Stimulated activated CD4-positive, alpha-beta T cell treated with anti-CD3 and anti-CD28 coated beads, Interleukin-2, amount 100 ng/mL, for 4 hours (primary cell): ENCODE data around the gene PARN.
"Not testable (repeated sequence)": the region's sequence is repeated elsewhere in the genome, so short reads cannot be mapped to it uniquely, and the experiment has no call there.

ENCODE experiments used
- DNase-seq: peaks from one replicate; pipeline ENCODE4 v3.0.0-alpha.2; 2020; ENCODE audit warnings: low read depth

The PARN gene

DNA sequence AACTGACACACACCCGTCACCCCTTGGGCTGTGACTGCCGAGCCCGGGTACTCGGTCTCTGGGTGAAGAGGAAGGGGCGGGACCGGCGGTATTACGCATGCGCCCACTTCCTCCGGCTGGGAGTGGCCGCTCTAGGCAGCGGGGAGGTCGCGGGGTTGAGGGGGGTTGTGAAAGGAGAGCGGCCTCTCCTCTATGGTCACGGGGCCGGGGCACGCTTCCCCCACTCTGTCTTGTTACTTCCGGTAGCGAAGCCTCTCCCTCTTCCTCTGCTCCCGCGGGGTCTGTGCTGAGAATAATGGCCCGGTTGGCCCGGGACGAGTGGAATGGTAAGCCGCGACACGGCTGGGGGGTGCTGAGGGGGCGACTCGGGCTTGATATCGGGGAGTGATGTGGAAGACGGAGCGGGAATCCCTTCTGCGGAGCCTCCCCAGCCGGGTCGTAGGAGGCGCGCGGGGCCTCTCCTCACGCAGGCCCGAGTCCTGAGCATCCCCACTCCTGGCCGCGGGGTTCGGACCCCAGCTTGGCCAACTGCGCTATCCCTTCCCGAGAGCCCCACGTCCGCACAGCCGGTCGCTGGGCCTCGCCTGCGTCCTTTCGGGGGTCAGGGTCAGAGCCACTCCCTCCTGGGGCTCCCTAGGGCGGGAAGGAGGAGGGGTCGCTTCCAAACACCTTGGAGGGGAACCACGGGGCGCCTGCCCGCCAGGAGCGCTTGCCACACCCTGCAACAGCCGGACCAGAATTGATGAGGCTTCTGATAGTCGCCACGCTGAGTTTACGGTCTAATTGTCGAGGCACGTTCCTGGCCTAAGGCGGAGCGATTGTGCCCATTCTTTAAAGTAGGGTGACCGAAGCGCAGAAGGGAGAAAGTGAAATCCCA is 2.9 kb upstream of the PARN start, which contains the start of gene BFAR:
TSS of gene BFAR (plus strand) at position 259 of the 877 bp plus-strand sequence. CDS start 11,396 bp downstream, outside the sequence.
- DNase-seq: peak; percentile 99

DNA sequence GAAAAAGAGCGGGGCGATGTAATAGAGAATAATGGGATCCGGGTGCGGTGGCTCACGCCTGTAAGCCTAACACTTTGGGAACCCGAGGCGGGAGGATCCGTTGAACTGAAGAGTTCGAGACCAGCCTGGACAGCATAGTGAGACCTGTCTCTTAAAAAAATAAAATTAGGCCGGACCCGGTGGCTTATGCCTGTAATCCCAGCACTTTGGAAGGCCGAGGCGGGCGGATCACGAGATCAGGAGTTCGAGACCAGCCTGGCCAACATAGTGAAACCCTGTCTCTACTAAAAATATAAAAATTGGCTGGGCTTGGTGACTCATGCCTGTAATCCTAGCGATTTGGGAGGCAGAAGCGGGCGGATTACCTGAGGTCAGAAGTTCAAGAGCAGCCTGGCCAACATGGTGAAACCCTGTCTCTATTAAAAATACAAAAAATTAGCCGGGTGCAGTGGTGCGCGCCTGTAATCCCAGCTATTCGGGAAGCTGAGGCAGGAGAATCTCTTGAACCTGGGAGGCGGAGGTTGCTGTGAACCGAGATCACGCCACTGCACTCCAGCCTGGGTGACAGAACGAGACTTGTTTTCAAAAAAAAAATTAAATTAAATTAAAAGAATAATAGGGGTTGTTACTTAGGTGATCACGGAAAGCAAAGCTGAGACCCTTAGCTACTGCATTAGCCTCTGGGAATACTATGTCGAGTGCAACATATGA is 715 bp upstream of the PARN start:
- DNase-seq: not testable (repeated sequence)

DNA sequence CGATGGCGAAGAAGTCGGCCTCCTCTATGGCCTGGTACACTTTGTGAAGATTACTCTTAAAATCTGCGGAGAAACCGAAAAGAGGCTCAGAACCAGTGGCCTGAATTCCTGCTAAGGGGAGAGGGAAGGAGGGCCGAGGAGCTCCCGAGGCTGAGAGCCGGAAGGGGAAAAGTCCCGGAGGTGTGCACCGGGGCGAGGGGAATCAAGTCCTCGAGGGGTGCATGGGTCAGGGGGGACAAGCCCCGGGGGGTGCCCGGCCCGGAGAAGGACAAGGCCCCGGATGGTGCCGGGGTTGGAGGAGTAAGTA is 495 bp downstream of the PARN start:
- no peak for DNase-seq

DNA sequence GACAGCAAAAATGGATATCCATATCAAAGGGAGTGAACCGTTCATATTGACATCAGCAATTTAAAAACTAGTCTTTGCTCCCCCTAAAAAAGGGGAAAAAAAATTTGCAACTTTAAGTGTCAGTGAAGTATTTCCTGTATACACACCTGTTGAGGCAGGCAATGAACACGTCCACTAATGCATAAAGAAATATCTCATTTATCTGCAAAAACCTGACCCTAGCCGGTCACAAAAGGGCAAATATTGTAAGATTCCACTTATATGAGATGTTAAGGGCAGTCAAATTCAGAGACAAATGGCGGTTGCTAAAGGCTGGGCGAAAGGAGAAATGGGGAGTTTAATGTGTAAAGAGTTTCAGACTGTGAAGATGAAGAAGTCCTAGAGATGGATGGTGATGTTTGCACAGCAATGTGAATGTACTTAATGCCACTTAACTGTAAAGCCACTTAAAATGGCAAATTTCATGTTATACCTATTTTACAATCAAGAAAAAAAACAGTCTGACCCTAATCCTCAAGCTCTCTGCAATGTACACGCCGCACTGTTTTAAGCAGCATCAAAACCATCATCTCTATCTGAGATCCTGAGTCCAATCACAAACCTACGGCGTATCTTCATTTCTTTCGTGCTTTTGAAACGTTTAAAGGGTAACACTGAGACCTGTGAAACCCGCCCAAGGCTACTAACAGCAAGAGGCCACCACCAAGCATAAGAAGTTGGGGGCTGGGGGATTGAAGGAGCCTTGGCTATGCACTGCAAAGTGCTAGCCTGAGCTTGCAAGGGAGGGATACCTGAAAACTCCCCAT is 1.1 kb downstream of the PARN start:
- no peak for DNase-seq

DNA sequence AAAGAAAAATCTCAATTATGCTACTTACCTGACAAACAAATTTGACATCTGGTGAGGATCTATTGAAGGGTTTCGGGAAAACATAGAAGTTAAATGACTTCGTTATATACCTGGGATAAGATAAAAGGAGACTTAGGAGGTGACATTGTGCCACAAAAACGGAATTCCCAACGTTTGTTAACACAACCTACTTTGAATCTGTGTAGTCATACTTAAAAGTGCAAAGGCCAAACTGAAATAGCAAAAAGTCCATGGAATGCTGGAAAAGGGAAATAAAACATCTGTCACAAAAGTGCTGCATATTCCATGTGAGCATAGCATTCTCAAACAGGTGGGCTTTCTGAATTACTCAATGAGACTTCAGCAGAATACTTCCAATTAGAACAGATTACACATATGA is 3.0 kb downstream of the PARN start:
- DNase-seq: no peak

DNA sequence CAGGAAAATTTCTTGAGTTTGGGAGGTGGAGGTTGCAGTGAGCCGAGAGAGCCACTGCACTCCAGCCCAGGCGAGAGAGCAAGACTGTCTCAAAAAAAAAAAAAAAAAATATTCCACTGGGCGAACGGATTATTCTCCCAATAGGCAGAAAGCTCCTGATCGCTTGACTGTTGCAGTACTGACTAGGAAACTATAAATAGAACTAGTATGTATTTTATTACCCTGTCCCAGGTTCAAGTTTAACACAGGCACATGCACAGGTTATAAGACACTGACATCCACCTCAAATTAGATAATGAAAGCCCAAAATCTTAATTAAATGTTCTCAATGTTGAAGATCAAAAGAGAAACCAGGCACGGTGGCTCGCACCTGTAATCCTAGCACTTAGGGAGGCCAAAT is 11.5 kb downstream of the PARN start:
- DNase-seq: no peak

DNA sequence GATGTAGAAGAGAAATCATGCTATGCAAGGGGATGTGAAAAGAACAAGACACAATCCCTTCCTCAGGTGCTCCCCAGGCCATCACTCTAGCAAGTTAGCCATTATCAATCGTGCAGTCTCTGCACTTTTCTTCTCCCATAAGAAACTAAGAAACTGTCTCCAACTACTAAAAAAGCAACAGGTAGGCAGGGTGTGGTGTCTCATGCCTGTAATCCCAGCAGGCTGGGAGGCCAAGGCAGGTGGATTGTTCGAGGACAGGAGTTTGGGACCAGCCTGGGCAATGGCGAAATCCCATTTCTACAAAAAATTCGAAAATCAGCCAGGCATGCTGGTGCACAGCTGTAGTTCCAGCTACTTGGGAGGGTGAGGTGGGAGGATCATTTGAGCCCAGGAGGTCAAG is 13.8 kb downstream of the PARN start:
- no peak for DNase-seq

DNA sequence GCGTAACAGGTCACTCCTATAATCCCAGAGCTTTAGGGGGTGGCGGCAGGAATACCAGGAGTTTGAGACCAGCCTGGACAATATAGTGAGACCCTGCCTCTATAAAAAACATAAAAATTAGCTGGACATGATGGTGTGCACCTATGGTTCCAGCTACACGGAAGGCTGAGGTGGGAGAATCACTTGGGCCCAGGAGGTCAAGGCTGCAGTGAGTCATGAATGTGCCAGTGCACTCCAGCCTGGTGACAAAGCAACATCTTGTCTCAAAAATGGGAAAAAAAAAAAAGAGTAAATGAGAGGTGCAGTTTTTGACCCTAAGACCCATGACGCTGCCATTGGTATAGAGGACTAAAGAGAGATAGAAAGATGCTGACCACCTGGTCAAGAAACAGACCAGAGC is 16.1 kb downstream of the PARN start:
- no peak for DNase-seq

DNA sequence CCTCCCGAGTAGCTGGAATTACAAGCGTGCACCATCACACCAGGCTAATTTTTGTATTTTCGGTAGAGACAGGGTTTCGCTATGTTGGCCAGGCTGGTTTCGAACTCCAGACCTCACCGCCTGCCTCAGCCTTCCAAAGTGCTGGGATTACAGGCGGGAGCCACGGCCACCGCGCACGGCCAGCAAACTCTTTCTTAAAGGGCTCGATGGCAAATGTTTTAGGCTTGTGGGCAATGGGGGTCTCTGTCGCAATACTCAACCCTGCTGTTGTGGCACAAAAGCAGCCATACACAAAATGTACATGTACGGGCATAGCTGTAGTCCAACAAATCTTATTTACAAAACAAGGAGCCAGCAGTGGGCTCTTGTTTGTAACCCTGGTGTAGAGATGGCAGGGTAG is 18.4 kb downstream of the PARN start:
- DNase-seq: no peak

DNA sequence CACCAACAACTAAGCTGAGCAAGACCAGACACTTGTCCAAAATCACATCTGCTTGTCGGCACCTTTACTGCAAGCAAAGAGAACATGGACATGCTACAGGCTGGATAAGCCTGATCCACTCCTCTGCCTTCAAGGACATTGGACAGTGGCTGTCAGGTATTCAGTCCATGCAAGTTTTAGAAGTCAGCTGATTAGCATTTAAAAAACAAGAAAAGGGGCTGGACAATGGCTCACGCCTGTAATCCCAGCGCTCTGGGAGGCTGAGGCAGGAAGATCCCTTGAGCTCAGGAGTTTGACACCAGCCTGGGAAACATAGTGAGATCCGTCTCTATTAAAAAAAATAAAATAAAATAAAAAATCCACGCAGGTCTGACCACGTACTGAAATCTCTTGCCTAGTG is 20.3 kb downstream of the PARN start:
- no peak for DNase-seq

DNA sequence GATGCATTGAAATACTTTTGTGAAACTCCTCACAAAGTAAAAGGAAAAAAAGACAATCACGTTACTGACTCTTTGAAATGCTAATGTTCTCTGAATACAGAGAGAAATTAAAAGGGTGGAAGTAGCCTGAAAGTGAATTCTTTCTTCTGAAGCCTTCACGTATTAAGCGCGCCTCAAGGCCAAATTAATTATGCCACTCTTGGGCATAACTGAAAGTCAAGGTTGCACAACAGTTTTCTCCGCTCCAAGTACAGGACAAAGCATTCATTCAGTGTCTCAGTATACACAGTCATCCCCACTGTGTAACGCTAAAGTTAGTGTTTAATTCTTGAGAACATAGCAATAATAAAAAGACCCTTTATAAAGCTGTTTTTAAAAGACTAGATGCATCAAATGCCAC is 21.5 kb downstream of the PARN start:
- no peak for DNase-seq

DNA sequence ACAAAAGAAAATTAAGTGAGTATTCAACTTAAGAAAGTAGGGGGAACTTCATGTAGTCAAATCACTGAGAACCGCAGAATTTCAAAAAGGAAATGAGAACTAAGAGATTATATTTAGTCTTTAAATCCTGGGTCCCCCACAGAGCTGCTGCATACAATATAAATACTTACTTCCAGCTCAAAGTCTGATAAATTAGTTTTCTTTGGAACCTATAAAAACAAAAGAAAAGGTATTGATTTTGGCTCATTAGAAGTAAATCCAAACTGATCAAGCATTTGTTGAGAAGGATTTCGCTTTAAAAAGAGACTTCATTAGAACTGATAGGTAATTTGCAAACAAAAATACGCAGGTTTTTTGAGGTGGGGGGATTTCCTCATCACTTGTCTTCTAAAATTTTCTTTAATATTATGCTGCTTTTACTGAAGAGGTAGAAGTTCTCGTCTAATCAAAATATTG is 21.9 kb downstream of the PARN start:
- no peak for DNase-seq

DNA sequence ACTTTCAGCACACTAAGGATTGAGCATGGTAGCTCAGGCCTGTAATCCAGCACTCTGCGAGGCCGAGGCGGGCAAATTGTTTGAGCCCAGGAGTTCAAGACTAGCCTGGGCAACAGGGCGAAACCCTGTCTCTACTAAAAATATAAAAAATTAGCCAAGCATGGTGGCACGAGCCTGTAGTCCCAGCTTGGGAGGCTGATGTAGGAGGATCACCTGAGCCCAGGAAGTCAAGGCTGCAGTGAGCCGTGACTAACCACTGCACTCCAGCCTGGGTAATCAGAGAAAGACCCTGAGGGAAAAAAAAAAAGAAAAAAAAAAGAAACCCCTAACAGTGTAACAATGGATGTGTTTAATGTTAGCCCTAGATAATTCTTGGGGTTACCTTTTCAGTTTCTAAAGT is 24.0 kb downstream of the PARN start:
- no peak for DNase-seq

DNA sequence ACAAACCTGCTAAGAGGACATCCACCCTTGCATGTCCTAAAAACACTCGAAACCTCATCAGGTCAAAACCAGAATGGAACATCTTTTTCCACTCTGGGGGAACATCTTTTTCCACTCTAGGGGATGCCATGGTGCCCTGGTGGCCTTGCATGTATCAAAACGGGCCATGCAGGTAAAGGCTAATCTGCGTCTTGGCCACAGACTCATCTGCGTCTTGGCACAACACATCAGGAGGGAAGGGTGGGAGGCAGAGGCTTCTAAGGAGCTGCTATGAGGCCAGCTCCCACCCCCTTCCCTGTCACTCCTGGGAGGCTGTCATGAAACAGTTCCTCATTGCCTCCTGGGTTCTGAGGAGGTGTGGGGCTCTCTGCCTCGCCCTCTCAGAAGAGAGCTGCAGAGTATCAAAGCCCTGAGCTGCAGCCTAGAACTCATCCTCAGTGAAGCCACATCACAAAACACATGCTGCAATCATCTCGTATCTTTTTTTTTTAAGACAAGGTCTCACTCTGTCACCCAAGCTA is 27.6 kb downstream of the PARN start:
- no peak for DNase-seq

DNA sequence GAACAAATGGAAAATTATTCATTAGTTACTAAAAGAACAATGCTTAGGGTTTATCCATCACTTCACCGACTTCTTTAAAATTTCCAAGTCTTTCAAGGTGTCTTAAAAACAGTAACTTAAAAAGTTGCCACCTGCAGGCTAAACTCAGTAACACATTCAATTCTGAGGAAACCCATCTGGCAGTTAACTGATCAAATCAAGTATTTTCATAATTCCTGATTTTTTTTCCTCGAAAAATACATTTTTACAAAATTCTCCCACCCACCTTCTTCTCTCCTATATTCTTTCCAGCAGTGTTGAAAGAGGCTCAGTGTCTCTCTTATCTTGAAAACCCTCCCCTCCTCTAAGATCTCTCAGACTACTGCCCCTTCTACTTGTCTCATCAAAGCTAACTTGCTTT is 29.9 kb downstream of the PARN start:
- no peak for DNase-seq

DNA sequence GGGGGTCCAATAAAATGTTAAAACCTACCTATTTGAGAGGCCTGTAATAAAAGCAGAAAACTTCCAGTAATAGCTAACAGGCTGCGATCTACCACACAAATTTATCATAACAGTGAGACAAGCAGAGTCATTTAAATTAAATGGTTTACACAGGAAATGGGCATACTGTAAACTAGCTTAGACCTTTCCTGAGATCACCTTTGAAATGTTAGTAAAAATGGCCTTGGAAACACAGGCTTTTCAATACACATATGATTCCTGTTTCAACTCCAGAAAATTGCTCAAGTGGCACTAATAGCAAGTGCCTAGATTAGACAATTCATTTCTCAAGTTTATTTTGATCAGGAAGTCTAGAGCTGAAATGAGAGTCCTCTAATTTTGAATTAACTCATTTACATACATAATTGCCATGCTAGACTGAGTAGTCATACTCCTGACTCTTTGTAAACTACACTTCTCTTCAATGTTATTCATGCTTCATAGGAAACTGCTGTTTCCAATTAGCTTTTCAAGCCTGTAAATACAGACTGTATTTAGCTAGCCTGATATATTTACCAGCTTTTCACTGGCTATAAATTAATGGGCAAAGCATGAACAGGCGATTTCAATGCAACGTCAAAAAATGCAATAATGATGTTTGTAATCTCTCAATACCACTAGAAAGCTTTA is 43.3 kb downstream of the PARN start:
- no peak for DNase-seq

DNA sequence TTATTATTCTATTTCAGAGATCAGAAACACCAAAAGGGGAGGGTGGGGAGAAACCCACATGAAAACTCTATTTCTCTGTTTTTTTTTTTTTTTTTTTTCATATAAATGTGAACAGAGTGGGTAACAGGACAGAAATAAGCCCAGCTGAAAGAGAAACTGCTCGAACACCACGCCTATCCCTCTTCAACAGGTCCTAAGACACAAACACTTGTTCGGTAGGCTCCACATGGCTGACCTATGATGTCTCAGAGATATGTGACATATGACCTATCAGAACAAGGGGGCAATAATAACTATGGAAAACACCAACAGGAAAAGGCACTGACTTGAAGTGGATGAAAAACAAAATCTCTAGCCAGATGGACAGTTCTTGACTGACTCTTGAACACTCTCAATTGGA is 44.8 kb downstream of the PARN start:
- DNase-seq: no peak

DNA sequence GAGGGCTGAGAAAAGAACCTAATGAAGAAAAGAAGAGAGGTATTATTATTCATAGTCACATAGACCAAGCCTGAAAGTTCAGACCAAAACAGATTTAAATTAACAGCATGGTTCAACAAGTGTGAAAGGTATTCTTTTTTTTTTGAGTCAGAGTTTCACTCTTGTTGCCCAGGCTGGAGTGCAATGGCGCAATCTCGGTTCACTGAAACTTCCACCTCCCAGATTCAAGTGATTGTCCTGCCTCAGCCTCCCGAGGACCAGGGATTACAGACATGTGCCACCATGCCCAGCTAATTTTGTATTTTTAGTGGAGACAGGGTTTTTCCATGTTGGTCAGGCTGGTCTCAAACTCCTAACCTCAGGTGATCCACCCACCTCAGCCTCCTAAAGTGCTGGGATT is 49.1 kb downstream of the PARN start:
- not testable (repeated sequence) for DNase-seq

DNA sequence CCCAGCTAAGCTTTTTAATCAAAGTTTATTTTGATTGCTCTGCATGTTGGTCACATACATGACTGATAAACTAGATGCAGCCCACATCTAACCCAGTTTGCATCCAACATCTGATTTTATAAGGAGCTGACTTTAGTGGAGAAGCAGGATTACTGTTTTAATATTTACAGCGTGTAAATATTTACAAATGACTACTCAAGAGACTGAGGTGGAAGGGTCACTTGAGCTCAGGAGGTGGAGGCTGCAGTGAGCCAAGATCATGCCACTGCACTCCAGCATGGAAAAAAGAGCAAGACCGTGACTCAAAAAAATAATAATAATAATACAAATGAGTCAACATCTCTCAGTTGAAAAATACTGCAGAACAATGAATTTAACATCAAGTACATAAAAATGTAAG is 50.8 kb downstream of the PARN start:
- DNase-seq: no peak

DNA sequence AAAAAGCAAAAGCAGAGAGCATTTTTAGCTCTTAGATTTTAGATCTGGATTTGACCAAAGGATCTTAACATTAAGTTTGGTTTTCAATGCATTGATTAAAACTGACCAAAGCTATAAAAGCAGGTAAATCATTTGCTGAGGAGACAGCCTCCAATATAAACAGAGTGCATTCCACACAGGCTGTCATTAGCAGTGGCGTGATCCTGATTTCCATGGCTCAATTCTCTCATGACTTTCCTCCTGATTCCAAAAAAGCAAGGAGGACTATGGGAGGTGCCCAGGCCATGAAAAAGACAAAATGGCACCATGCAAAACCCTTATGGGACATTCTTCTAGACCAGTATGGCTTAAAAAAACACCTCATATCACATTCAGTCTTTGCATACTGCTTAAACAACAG is 53.5 kb downstream of the PARN start:
- no peak for DNase-seq

DNA sequence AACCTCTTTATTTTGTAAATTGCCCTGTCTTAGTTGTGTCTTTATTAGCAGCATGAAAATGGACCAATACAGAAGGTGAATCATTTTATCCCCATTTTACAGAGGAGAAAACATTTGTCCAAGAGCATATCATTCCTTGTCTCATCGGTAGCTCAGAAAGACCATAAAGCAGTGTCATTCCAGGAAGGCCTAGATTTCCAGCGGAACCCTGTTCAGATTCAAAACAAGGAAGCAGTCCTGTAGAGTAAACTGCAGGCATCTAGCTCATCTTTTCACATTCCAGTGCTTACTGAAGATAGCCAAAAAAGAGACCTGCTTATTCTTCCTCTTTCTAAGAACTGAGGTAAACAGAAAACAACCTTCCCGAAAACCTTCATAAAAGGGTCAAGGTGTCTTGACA is 54.0 kb downstream of the PARN start:
- no peak for DNase-seq
